ENCODE measurements around the gene ITPR1. TPM values are rescaled to one million over a fixed set of nuclear protein-coding genes. Genes with fewer than 3 reads are reported as not detected.

ITPR1 gene
- total RNA-seq, 1 donor from 2014 or later = 45.9 TPM

DNA sequence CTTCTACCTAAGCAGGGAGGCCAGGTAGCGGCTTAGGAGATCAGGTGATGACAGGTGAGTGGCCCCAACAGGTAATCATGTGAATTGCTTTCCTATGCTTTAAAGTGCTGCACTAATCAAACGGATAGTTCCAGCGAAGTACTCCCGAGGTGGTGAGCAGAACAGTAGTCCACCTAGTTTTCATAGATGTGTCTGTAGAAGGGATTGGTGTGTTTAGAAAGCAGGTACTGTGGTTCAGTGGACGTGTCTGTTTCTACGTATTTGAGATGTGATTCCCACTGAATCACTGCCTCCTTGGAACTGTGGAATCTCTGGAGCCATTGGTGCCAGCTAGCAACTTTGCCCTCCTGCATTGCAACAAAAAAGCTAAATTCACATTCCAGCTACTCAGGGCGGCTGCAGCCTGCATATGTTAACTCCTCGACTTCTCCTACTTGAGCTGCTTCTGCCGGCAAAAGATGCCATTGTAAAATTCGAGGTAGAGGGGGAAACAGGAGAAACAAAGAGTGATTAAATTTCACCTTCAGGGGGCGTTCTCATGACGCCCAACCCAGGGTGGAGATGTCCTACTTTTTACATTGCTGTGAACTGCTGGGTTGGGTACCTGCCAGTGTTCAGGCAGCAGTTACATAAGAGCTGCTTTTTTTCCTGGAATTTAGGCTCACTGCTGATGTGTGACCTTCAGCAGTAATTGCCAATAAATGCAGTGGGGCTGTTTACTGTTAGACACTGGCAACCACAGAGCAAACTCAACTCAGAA is 227.3 kb downstream of the ITPR1 start:
- no peaks in the 10 kb centered on the region for H3K9me3 Mint-ChIP-seq
- H3K4me3 Mint-ChIP-seq = no peak overlapping the region
- no peaks in the 10 kb centered on the region for H3K27me3 Mint-ChIP-seq
- peaks cover 5% of the 10 kb centered on the region for H3K36me3 Mint-ChIP-seq
- TF ChIP-seq CTCF (conservative IDR thresholded peaks at IDR 0.05) = peak; percentile 27
- peak overlapping the region; percentile 30 for H3K27ac Mint-ChIP-seq
- H3K4me1 Mint-ChIP-seq (ENCODE audit: unreplicated experiment) = peaks cover 45% of the 10 kb centered on the region
- DNase-seq (ENCODE audit: extremely low spot score, unreplicated experiment) = no peak

- DNase-seq (ENCODE audit: extremely low spot score, unreplicated experiment) = no peak
- Mint-ChIP-seq H3K4me1 (ENCODE audit: unreplicated experiment) (peaks cover 44% of the 10 kb centered on the region), H3K9me3 (no peaks in the 10 kb centered on the region), H3K27ac (peak overlapping the region; percentile 3), H3K27me3 (no peaks in the 10 kb centered on the region), H3K4me3 (no peak overlapping the region), H3K36me3 (peaks cover 9% of the 10 kb centered on the region)
- TF ChIP-seq CTCF (conservative IDR thresholded peaks at IDR 0.05) = no peak
Observed at GRCh38 chr3:4721511-4721911, 228.4 kb downstream of the ITPR1 start.

DNA sequence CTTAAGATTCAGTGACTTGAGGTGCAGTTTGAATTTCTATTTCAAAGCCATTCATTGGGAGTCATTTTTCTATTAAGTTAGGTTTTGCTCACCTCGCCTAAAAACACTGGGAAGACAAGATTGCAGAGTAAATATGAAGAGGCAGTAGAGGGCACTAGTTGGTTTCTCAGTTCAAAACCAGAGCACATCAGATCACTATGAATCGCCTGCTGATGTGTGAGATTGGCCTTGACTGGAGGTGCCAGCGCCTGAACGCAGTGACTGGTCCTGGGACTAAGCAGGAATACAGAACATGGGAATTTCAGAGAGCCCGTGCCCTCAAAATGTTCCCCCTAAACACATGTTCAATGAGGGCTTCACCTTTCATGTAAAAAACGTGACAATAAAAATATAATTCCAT is 229.0 kb downstream of the ITPR1 start:
- peaks cover 14% of the 10 kb centered on the region for H3K36me3 Mint-ChIP-seq
- TF ChIP-seq CTCF (conservative IDR thresholded peaks at IDR 0.05) = peak; percentile 45
- no peaks in the 10 kb centered on the region for H3K9me3 Mint-ChIP-seq
- H3K27ac Mint-ChIP-seq = peak overlapping the region; percentile 3
- H3K4me3 Mint-ChIP-seq = no peak overlapping the region
- no peak for DNase-seq (ENCODE audit: extremely low spot score, unreplicated experiment)
- peaks cover 39% of the 10 kb centered on the region for H3K4me1 Mint-ChIP-seq (ENCODE audit: unreplicated experiment)
- H3K27me3 Mint-ChIP-seq = no peaks in the 10 kb centered on the region

GRCh38 chr3:4724051-4724629 is 231.0 kb downstream of the ITPR1 start:
- DNase-seq (ENCODE audit: extremely low spot score, unreplicated experiment) = no peak
- no peaks in the 10 kb centered on the region for H3K27me3 Mint-ChIP-seq
- no peaks in the 10 kb centered on the region for H3K9me3 Mint-ChIP-seq
- H3K27ac Mint-ChIP-seq = no peak overlapping the region
- peaks cover 31% of the 10 kb centered on the region for H3K4me1 Mint-ChIP-seq (ENCODE audit: unreplicated experiment)
- no peak for TF ChIP-seq CTCF (conservative IDR thresholded peaks at IDR 0.05)
- no peak overlapping the region for H3K4me3 Mint-ChIP-seq
- peaks cover 14% of the 10 kb centered on the region for H3K36me3 Mint-ChIP-seq

- peaks cover 27% of the 10 kb centered on the region for H3K4me1 Mint-ChIP-seq (ENCODE audit: unreplicated experiment)
- H3K36me3 Mint-ChIP-seq = peaks cover 14% of the 10 kb centered on the region
- no peaks in the 10 kb centered on the region for H3K27me3 Mint-ChIP-seq
- H3K4me3 Mint-ChIP-seq = no peak overlapping the region
- DNase-seq (ENCODE audit: extremely low spot score, unreplicated experiment) = no peak
- H3K27ac Mint-ChIP-seq = no peak overlapping the region
- no peaks in the 10 kb centered on the region for H3K9me3 Mint-ChIP-seq
- TF ChIP-seq CTCF (conservative IDR thresholded peaks at IDR 0.05) = no peak
Observed at GRCh38 chr3:4726549-4726948, 233.4 kb downstream of the ITPR1 start.

Data from type B pancreatic cell (in vitro differentiated cells).